ENCODE data around the gene ACOT6. TPM values are rescaled to one million over a fixed set of nuclear protein-coding genes. Genes with fewer than 3 reads are reported as not detected.

The ACOT6 gene
- polyA plus RNA-seq, 2 of the 4 experiments (the other 2 are of a cell fraction), result not detected

GRCh38 chr14:73613046-73613383 is 698 bp downstream of the ACOT6 start:
- ChIA-PET POLR2A (interaction anchor here (0.6 to 2.0 kb wide), 16 partner anchors 11 to 405 kb away, joined by 3 to 21 read pairs (median 4); partner anchors contain the start of genes ACOT1, ACOT2, ACOT4 and PNMA1), CTCF (interaction anchor here (0.6 to 2.5 kb wide), 9 partner anchors 11 to 436 kb away, joined by 3 to 7 read pairs (median 5); partner anchors contain the start of gene ACOT4)
- 0 out of 2 replicates have a peak, but pooled peaks have one; percentile 1 for TF ChIP-seq HDAC2 (IDR thresholded peaks at IDR 0.05)
- no peak for TF ChIP-seq CTCF (IDR thresholded peaks at IDR 0.05)
- TF ChIP-seq HOXB13 (CRISPR knock-in tag; IDR thresholded peaks at IDR 0.05; ENCODE audit: low read depth), result 0 out of 2 replicates have a peak, but pooled peaks have one; percentile 5
- Histone ChIP-seq H3K27ac (peak overlapping the region; percentile 74 to 87), H3K4me1 (peaks cover 3% of the 10 kb centered on the region; the same call in 1 of the 3 replicates), H3K4me2 (peak overlapping the region; percentile 79), H3K4me3 (peak overlapping the region; percentile 63), H3K9me3 (no peaks in the 10 kb centered on the region)
- peak in 1 of 2 experiments; percentile 52 for DNase-seq (ENCODE audit: low read depth in 1 of 2, low spot score in 1 of 2)
- WGBS (ENCODE audit: missing lambda C conversion rate), result 16% methylated on average over 13 of the region's 13 CpGs
- peak; percentile 66 to 73 for ATAC-seq
- no peak for FAIRE-seq

- Histone ChIP-seq H3K4me3 (peak overlapping the region; percentile 63; the same call in 2 of the 3 replicates), H3K9me3 (no peaks in the 10 kb centered on the region), H3K4me1 (peaks cover 3% of the 10 kb centered on the region; the same call in 1 of the 3 replicates), H3K4me2 (peak overlapping the region; percentile 79), H3K27ac (no peak overlapping the region)
- ATAC-seq, result no peak
- no peak for DNase-seq (ENCODE audit: low read depth in 1 of 2, low spot score in 1 of 2)
- FAIRE-seq, result no peak
- 71% methylated on average over 3 of the region's 3 CpGs for WGBS (ENCODE audit: missing lambda C conversion rate)
- POLR2A ChIA-PET, result interaction anchor here (0.8 to 2.0 kb wide), 13 partner anchors 12 to 238 kb away, joined by 3 to 21 read pairs (median 6); partner anchors contain the start of genes ACOT1, ACOT2, ACOT4 and PNMA1
- TF ChIP-seq ATOH8 (CRISPR knock-in tag; IDR thresholded peaks at IDR 0.05; ENCODE audit: low read depth) (no peak), EHMT2 (IDR thresholded peaks at IDR 0.05; ENCODE audit: low read depth) (no peak), JUNB (IDR thresholded peaks at IDR 0.05) (no peak), RCOR1 (IDR thresholded peaks at IDR 0.05; ENCODE audit: low read depth, low read length) (no peak), BCL3 (IDR thresholded peaks at IDR 0.05) (no peak), FOSL2 (IDR thresholded peaks at IDR 0.05) (no peak), FOSL2 (CRISPR knock-in tag; IDR thresholded peaks at IDR 0.05) (no peak), GATA3 (IDR thresholded peaks at IDR 0.05; ENCODE audit: borderline replicate concordance) (no peak), SMC3 (IDR thresholded peaks at IDR 0.05) (no peak)
- CTCF ChIA-PET, result interaction anchor here (0.6 to 2.5 kb wide), 5 partner anchors 20 to 276 kb away, joined by 3 to 7 read pairs (median 6); partner anchors contain the start of gene ACOT4
Observed at GRCh38 chr14:73613419-73613963, 1.2 kb downstream of the ACOT6 start.

GRCh38 chr14:73616831-73617230 is 4.5 kb downstream of the ACOT6 start:
- H3K4me2 ChIP-seq, result no peak overlapping the region
- ChIA-PET CTCF (interaction anchor here (0.6 to 1.3 kb wide), 3 partner anchors 14 to 20 kb away, joined by 3 read pairs; no protein-coding TSS in a partner anchor), POLR2A (no interaction called here)
- WGBS (ENCODE audit: missing lambda C conversion rate), result 66% methylated on average over 4 of the region's 4 CpGs
- no peak for ATAC-seq
- H3K9me3 ChIP-seq, result no peaks in the 10 kb centered on the region
- H3K4me3 ChIP-seq, result no peak overlapping the region
- H3K27ac ChIP-seq, result no peak overlapping the region
- H3K4me1 ChIP-seq, result peaks cover 3% of the 10 kb centered on the region; the same call in 1 of the 3 replicates
- TF ChIP-seq HMGXB4 (CRISPR knock-in tag; IDR thresholded peaks at IDR 0.05; ENCODE audit: borderline replicate concordance) (no peak), ZSCAN20 (CRISPR knock-in tag; IDR thresholded peaks at IDR 0.05) (no peak), KDM5A (IDR thresholded peaks at IDR 0.05) (no peak), ZC3H11A (IDR thresholded peaks at IDR 0.05) (no peak), GATA3 (IDR thresholded peaks at IDR 0.05; ENCODE audit: borderline replicate concordance) (no peak), NR3C1 (IDR thresholded peaks at IDR 0.05) (no peak), RARB (CRISPR knock-in tag; IDR thresholded peaks at IDR 0.05) (no peak), FOXS1 (CRISPR knock-in tag; IDR thresholded peaks at IDR 0.05) (no peak), EP300 (IDR thresholded peaks at IDR 0.05) (no peak), CEBPB (IDR thresholded peaks at IDR 0.05) (no peak)
- DNase-seq (ENCODE audit: low read depth in 1 of 2, low spot score in 1 of 2), result no peak
- no peak for FAIRE-seq

Data from A549 (cell line).